Uterus (tissue), 4 donors: Measurements from ENCODE around the gene TSPO. TPM values are rescaled to one million over a fixed set of nuclear protein-coding genes. Genes with fewer than 3 reads are reported as not detected.
"Not testable (repeated sequence)": the region's sequence is repeated elsewhere in the genome, so short reads cannot be mapped to it uniquely, and the experiment has no call there.

ENCODE experiments used
- DNase-seq, 2 donors: peaks; one replicate each; pipeline ENCODE4 v3.0.0-alpha.2; 2019 to 2020
- H3K27ac ChIP-seq, 2 donors: fragments of 200-600 bp; sonication (generic); 1 replicate in 1 of 2; 2 replicates in 1 of 2; pipeline ENCODE4 v1.5.1; 2016 to 2018
- H3K27me3 ChIP-seq, 2 donors: fragments of 200-600 bp; sonication (generic); one replicate each; pipeline ENCODE4 v1.5.1; 2018 to 2019; ENCODE audit warnings: control low read depth in 1 of 2
- H3K36me3 ChIP-seq, 2 donors: fragments of 200-600 bp; sonication (generic); one replicate each; pipeline ENCODE4 v1.5.1; 2019; ENCODE audit warnings: control low read depth in 1 of 2
- H3K4me1 ChIP-seq, 2 donors: fragments of 200-600 bp; sonication (generic); one replicate each; pipeline ENCODE4 v1.5.1; 2018 to 2019; ENCODE audit warnings: control low read depth in 1 of 2
- H3K4me3 ChIP-seq, 2 donors: fragments of 200-600 bp; sonication (generic); 1 replicate in 1 of 2; 2 replicates in 1 of 2; pipeline ENCODE4 v1.5.1; 2018 to 2019; ENCODE audit warnings: mild to moderate bottlenecking in 1 of 2
- H3K9me3 ChIP-seq, 2 donors: fragments of 200-600 bp; sonication (generic); one replicate each; pipeline ENCODE4 v1.5.1; 2019; ENCODE audit warnings: control low read depth in 1 of 2
- CTCF ChIP-seq, 4 experiments: fragments of 200-600 bp in 2 of 4; fragments of 450-650 bp in 2 of 4; sonication (generic) in 2 of 4; IDR thresholded peaks; one replicate each; pipeline ENCODE4 v1.5.1; 2016 to 2019; ENCODE audit warnings: antibody characterized with exemption in 4 of 4, mild to moderate bottlenecking in 2 of 4, moderate library complexity in 1 of 4
- POLR2A ChIP-seq, 2 donors: fragments of 450-650 bp; IDR thresholded peaks; one replicate each; pipeline ENCODE4 v1.6.1; 2016; ENCODE audit warnings: antibody characterized with exemption in 2 of 2, mild to moderate bottlenecking in 1 of 2, moderate library complexity in 1 of 2
- intact Hi-C: fragments of 100-400 bp; cut with DNase I; formaldehyde crosslinking; loops from one replicate; pipeline ENCODE4 v1.15.1; 2023; ENCODE audit warnings: low total_unique reads
- total RNA-seq, 4 donors: library from RNA; depleted of rRNA in 3 of 4; stranded (reverse); fragments of >200 nt in 3 of 4; gene quantifications; one replicate each; pipeline versions ENCODE4 v1.1.0 to v1.2.4, GENCODE V29; 2014 to 2023
- donor health status: DM: yes; HTN: yes; CAD: no.

The TSPO gene
- total RNA-seq, result 100 to 1,000 TPM in 2 of 4 donors, 10 to 100 TPM in 2; 73.7 to 267 (median 148) TPM

GRCh38 chr22:43151251-43152002, at the start of gene TSPO:
TSPO (plus strand) TSS chr22:43151559; CDS start chr22:43159239, 7,680 bp downstream.
- peaks cover 0 to 8% of the 10 kb centered on the region in 2 donors for H3K4me1 ChIP-seq
- peak; percentile 70 to 79 for DNase-seq
- intact Hi-C loops, result no loop called here
- no peaks in the 10 kb centered on the region for H3K27me3 ChIP-seq
- H3K36me3 ChIP-seq, result no peaks in the 10 kb centered on the region
- peak within 1 kb of the TSS; percentile 65 to 80 for H3K27ac ChIP-seq
- no peaks in the 10 kb centered on the region for H3K9me3 ChIP-seq
- peak within 1 kb of the TSS; percentile 53 to 75 for H3K4me3 ChIP-seq
- TF ChIP-seq POLR2A (IDR thresholded peaks at IDR 0.05), result peak in 1 of 2 donors; percentile 42
- TF ChIP-seq CTCF (IDR thresholded peaks at IDR 0.05), result no peak

- H3K4me3 ChIP-seq, intact Hi-C loops, H3K27ac ChIP-seq: not testable (repeated sequence)
Measured at GRCh38 chr22:43104056-43104625, 47.2 kb upstream of the TSPO start.

GRCh38 chr22:43104950-43105349, 46.4 kb upstream of the TSPO start:
- H3K4me1 ChIP-seq, H3K27me3 ChIP-seq, H3K9me3 ChIP-seq, intact Hi-C loops, H3K27ac ChIP-seq, DNase-seq, H3K36me3 ChIP-seq, H3K4me3 ChIP-seq: not testable (repeated sequence)

More at GRCh38 chr22:43104056-43104625, 47.2 kb upstream of the TSPO start:
- H3K4me1 ChIP-seq, H3K9me3 ChIP-seq, DNase-seq, H3K36me3 ChIP-seq, H3K27me3 ChIP-seq: not testable (repeated sequence)

GRCh38 chr22:43106302-43106701, 45.1 kb upstream of the TSPO start:
- no peak overlapping the region for H3K27ac ChIP-seq
- peaks cover 0 to 9% of the 10 kb centered on the region in 2 donors for H3K4me1 ChIP-seq
- no peak for DNase-seq
- H3K36me3 ChIP-seq, result no peaks in the 10 kb centered on the region
- TF ChIP-seq CTCF (IDR thresholded peaks at IDR 0.05), result no peak
- no peak for TF ChIP-seq POLR2A (IDR thresholded peaks at IDR 0.05)
- H3K27me3 ChIP-seq, result peaks cover 0 to 9% of the 10 kb centered on the region in 2 donors
- H3K4me3 ChIP-seq, result no peak overlapping the region
- H3K9me3 ChIP-seq, result no peaks in the 10 kb centered on the region
- intact Hi-C loops, result no loop called here

GRCh38 chr22:43109511-43109910, 41.8 kb upstream of the TSPO start:
- H3K9me3 ChIP-seq, result no peaks in the 10 kb centered on the region
- peaks cover 0 to 12% of the 10 kb centered on the region in 2 donors for H3K4me1 ChIP-seq

More at GRCh38 chr22:43109511-43109910, 41.8 kb upstream of the TSPO start:
- no peak for DNase-seq
- peaks cover 8 to 14% of the 10 kb centered on the region in 2 donors for H3K27me3 ChIP-seq
- no peaks in the 10 kb centered on the region for H3K36me3 ChIP-seq
- no peak overlapping the region for H3K4me3 ChIP-seq
- TF ChIP-seq CTCF (IDR thresholded peaks at IDR 0.05), result no peak
- no peak for TF ChIP-seq POLR2A (IDR thresholded peaks at IDR 0.05)
- H3K27ac ChIP-seq, result no peak overlapping the region
- intact Hi-C loops, result no loop called here
